ENCODE measurements around the gene OR8B4. TPM values are rescaled to one million over a fixed set of nuclear protein-coding genes. Genes with fewer than 3 reads are reported as not detected.
"Not testable (repeated sequence)": the region's sequence is repeated elsewhere in the genome, so short reads cannot be mapped to it uniquely, and the experiment has no call there.

OR8B4 gene
- total and polyA plus RNA-seq, 12 donors: not detected

DNA sequence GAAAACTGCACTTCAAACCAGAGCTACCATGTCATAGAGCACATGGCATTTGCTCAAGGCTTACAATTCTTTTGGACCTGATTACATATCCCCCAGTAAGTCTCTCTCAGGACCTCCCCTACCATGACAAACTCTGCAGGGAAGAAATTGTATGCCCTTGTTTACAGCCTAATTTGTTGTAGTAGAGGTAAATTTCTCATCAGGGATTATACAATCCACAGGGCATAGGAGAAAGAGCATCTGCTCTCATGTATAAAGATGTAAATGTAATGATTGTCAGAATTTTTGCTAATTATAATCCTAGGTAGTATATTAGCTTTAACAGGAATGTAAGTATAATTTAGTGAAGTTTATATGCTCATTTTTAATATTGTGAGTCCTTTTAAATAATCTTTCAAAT, 25.7 kb downstream of the OR8B4 start, which contains the start of gene OR8B3:
Gene OR8B3, minus strand, starts transcription at position 101 of the 400 bp plus-strand sequence. CDS start 1,673 bp downstream, outside the sequence.
- TF ChIP-seq POLR2A (IDR thresholded peaks at IDR 0.05): no peak
- TF ChIP-seq, protein P1, sequence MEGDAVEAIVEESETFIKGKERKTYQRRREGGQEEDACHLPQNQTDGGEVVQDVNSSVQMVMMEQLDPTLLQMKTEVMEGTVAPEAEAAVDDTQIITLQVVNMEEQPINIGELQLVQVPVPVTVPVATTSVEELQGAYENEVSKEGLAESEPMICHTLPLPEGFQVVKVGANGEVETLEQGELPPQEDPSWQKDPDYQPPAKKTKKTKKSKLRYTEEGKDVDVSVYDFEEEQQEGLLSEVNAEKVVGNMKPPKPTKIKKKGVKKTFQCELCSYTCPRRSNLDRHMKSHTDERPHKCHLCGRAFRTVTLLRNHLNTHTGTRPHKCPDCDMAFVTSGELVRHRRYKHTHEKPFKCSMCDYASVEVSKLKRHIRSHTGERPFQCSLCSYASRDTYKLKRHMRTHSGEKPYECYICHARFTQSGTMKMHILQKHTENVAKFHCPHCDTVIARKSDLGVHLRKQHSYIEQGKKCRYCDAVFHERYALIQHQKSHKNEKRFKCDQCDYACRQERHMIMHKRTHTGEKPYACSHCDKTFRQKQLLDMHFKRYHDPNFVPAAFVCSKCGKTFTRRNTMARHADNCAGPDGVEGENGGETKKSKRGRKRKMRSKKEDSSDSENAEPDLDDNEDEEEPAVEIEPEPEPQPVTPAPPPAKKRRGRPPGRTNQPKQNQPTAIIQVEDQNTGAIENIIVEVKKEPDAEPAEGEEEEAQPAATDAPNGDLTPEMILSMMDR (IDR thresholded peaks at IDR 0.05): no peak
- DNase-seq: no peak
- no peaks in the 10 kb centered on the region for H3K36me3 ChIP-seq (replicated peaks in 1 of 2)
- no peaks in the 10 kb centered on the region for H3K9me3 ChIP-seq (replicated peaks in 1 of 3)
- intact Hi-C loops (cut with DNase I): no loop called here
- H3K27me3 ChIP-seq: no peaks in the 10 kb centered on the region
- no peak within 1 kb of the TSS for H3K27ac ChIP-seq
- no peaks in the 10 kb centered on the region for H3K4me1 ChIP-seq (replicated peaks in 1 of 2)
- no peak within 1 kb of the TSS for H3K4me3 ChIP-seq

DNA sequence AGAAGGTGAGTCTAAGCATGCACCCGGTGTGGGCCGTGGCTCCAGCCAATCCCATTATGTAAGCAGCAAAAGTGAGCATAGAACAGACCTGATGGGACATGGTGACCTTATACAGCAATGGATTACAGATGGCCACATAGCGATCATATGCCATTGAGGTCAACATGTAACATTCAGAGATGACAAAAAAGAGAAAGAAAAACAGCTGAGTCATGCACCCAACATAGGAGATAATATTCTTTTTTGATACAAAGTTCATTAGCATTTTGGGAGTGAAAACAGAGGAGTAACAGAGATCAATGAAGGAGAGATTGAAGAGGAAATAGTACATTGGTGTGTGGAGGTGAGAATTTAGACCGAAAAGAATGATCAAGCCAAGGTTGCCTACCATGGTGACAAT, 27.8 kb downstream of the OR8B4 start:
- H3K27ac ChIP-seq; H3K36me3 ChIP-seq (replicated peaks in 1 of 2); intact Hi-C loops (cut with DNase I); DNase-seq; H3K4me1 ChIP-seq (replicated peaks in 1 of 2); H3K27me3 ChIP-seq; H3K4me3 ChIP-seq; H3K9me3 ChIP-seq (replicated peaks in 1 of 3): not testable (repeated sequence)
- 74 to 94% (median 84%) methylated on average over 2 to 3 of the region's 4 CpGs for WGBS, 4 donors

DNA sequence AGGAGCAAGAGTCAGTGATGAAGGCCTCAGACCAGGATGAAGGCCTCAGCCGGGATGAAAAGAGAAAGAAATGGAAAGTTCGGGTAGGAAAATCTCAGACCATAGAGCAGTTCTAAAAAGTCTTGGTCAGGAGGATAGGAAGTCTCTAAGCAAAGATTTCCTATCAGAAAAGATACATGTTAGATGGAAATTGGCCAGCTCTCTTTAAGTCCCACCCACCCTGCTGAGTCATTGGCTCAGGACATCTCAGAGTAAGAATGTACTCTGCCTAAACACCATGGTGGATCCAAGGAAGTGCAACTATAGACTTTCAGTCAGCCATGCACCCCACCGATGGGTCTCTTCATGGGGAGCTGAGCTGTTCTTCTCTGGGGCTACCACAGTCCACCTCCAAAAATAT, 30.3 kb downstream of the OR8B4 start:
- Histone ChIP-seq H3K27me3 (no peaks in the 10 kb centered on the region), H3K36me3 (replicated peaks in 1 of 2) (no peaks in the 10 kb centered on the region), H3K4me3 (no peak overlapping the region), H3K4me1 (replicated peaks in 1 of 2) (no peaks in the 10 kb centered on the region), H3K9me3 (replicated peaks in 1 of 3) (no peaks in the 10 kb centered on the region), H3K27ac (no peak overlapping the region)
- DNase-seq: no peak
- TF ChIP-seq, protein P1 (IDR thresholded peaks at IDR 0.05): no peak
- no peak for TF ChIP-seq POLR2A (IDR thresholded peaks at IDR 0.05)
- intact Hi-C loops (cut with DNase I): no loop called here
- WGBS, 4 donors: 54 to 93% (median 67%) methylated on average over 3 of the region's 3 CpGs

DNA sequence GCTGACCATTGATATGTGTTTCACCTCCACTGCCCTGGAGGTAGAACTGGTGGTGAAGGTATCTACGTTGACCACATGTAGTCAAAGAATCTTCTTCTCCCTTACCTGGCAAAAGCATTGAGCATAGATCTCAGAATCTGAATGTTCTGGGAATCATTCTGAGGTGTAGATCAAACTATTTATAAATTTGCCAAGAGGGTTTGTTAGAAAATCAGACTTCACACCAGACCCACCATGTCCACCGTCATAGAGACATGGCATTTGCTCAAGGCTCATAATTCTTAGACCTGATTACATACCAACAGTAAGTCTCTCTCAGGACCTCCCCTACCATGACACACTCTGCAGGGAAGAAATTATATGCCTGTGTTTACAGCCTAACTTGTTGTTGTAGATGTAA, 40.3 kb downstream of the OR8B4 start, which contains the start of gene OR8B2:
Gene OR8B2, minus strand, starts transcription at position 101 of the 400 bp plus-strand sequence. CDS start 1,156 bp downstream, outside the sequence.
- WGBS, 4 donors: 72 to 81% (median 76%) methylated on average over 2 of the region's 2 CpGs

DNA sequence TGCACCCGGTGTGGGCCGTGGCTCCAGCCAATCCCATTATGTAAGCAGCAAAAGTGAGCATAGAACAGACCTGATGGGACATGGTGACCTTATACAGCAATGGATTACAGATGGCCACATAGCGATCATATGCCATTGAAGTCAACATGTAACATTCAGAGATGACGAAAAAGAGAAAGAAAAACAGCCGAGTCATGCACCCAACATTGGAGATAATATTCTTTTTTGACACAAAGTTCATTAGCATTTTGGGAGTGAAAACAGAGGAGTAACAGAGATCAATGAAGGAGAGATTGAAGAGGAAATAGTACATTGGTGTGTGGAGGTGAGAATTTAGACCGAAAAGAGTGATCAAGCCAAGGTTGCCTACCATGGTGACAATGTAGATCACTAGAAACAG, 41.8 kb downstream of the OR8B4 start:
- H3K9me3 ChIP-seq (replicated peaks in 1 of 3); H3K27ac ChIP-seq; intact Hi-C loops (cut with DNase I): not testable (repeated sequence)

More for the DNA sequence above, 40.3 kb downstream of the OR8B4 start, which contains the start of gene OR8B2:
- Histone ChIP-seq H3K27me3 (no peaks in the 10 kb centered on the region), H3K36me3 (replicated peaks in 1 of 2) (no peaks in the 10 kb centered on the region), H3K9me3 (replicated peaks in 1 of 3) (no peaks in the 10 kb centered on the region), H3K27ac (no peak within 1 kb of the TSS), H3K4me3 (no peak within 1 kb of the TSS), H3K4me1 (replicated peaks in 1 of 2) (no peaks in the 10 kb centered on the region)
- intact Hi-C loops (cut with DNase I): no loop called here
- DNase-seq: no peak
- no peak for TF ChIP-seq POLR2A (IDR thresholded peaks at IDR 0.05)
- TF ChIP-seq, protein P1 (IDR thresholded peaks at IDR 0.05): no peak

More for the DNA sequence above, 41.8 kb downstream of the OR8B4 start:
- 70 to 89% (median 77%) methylated on average over 4 of the region's 6 CpGs for WGBS, 4 donors
- DNase-seq; H3K4me1 ChIP-seq (replicated peaks in 1 of 2); H3K36me3 ChIP-seq (replicated peaks in 1 of 2); H3K27me3 ChIP-seq; H3K4me3 ChIP-seq: not testable (repeated sequence)

All from adrenal gland (tissue), 12 donors.